GM18511 (cell line): ENCODE measurements around the gene CADM4.
"Not testable (repeated sequence)": the region's sequence is repeated elsewhere in the genome, so short reads cannot be mapped to it uniquely, and the experiment has no call there.

Source experiments
- ATAC-seq: cut with Tn5 transposase; IDR thresholded peaks from one replicate; pipeline ENCODE4 v1.9.1; 2021; ENCODE audit warnings: mild to moderate bottlenecking, moderate library complexity; ENCODE audit not compliant: unreplicated experiment

The CADM4 gene

GRCh38 chr19:43589678-43590077 is 50.0 kb downstream of the CADM4 start:
- ATAC-seq = no peak

GRCh38 chr19:43589277-43589676 is 50.4 kb downstream of the CADM4 start:
- no peak for ATAC-seq

- ATAC-seq = not testable (repeated sequence)
Measured at GRCh38 chr19:43587029-43587428, 52.6 kb downstream of the CADM4 start.

- no peak for ATAC-seq
Measured at GRCh38 chr19:43586346-43586745, 53.3 kb downstream of the CADM4 start.

GRCh38 chr19:43584484-43584883 is 55.2 kb downstream of the CADM4 start:
- no peak for ATAC-seq

- ATAC-seq = no peak
Measured at GRCh38 chr19:43582495-43582894, 57.2 kb downstream of the CADM4 start.

GRCh38 chr19:43581467-43581866 is 58.2 kb downstream of the CADM4 start:
- no peak for ATAC-seq

- ATAC-seq = no peak
Measured at GRCh38 chr19:43578787-43579186, 60.9 kb downstream of the CADM4 start.

GRCh38 chr19:43575955-43576878 is 63.4 kb downstream of the CADM4 start:
- peak; percentile 7 for ATAC-seq

GRCh38 chr19:43575156-43575950 is 64.3 kb downstream of the CADM4 start, which contains the start of the genes PINLYP and XRCC1:
TSS of gene PINLYP (plus strand) at chr19:43575801. CDS start at chr19:43577192, 1,391 bp downstream.
TSS of gene XRCC1 (minus strand) at chr19:43575527. CDS start at chr19:43575458, 69 bp downstream.
- peak; percentile 98 for ATAC-seq

GRCh38 chr19:43574424-43575155 is 65.1 kb downstream of the CADM4 start:
- ATAC-seq = no peak
